HepG2 (cell line): Measurements from ENCODE around the gene PCBP4. TPM values are rescaled to one million over a fixed set of nuclear protein-coding genes. Genes with fewer than 3 reads are reported as not detected.

ENCODE experiments used
- ATM ChIP-seq: fragments of 450-650 bp; IDR thresholded peaks from 2 replicates; pipeline ENCODE4 v1.7.1; 2017; ENCODE audit warnings: mild to moderate bottlenecking, borderline replicate concordance
- BHLHE40 ChIP-seq: IDR thresholded peaks from 2 replicates; pipeline ENCODE4 v1.6.1; 2011; ENCODE audit warnings: low read length, improper control_type of control experiment
- GABPB1 ChIP-seq: IDR thresholded peaks from 2 replicates; pipeline ENCODE4 v1.6.1; 2016; ENCODE audit warnings: mild to moderate bottlenecking, missing genetic modification reagents, moderate library complexity, missing compliant biosample characterization
- HDAC6 ChIP-seq: fragments of 200-600 bp; sonication (generic); IDR thresholded peaks from 2 replicates; pipeline ENCODE4 v1.7.0; 2017; ENCODE audit warnings: mild to moderate bottlenecking, antibody characterized with exemption, low read length, low read depth
- KMT2A ChIP-seq: sonication (generic); formaldehyde crosslinking; IDR thresholded peaks from 2 replicates; pipeline ENCODE4 v1.4.0; 2020; ENCODE audit warnings: missing genetic modification reagents
- MXD4 ChIP-seq: IDR thresholded peaks from 2 replicates; pipeline ENCODE4 v1.6.1; 2016; ENCODE audit warnings: mild to moderate bottlenecking, missing biosample characterization, missing genetic modification reagents
- RELA ChIP-seq: sonication (generic); formaldehyde crosslinking; IDR thresholded peaks from 2 replicates; pipeline ENCODE4 v1.4.0; 2020; ENCODE audit warnings: missing genetic modification reagents
- SP4 ChIP-seq: sonication (generic); formaldehyde crosslinking; IDR thresholded peaks from 2 replicates; pipeline ENCODE4 v1.8.1; 2023; ENCODE audit warnings: mild to moderate bottlenecking, missing genetic modification reagents
- THAP7 ChIP-seq: sonication (generic); formaldehyde crosslinking; IDR thresholded peaks from 2 replicates; pipeline ENCODE4 v1.8.1; 2023; ENCODE audit warnings: mild to moderate bottlenecking, missing genetic modification reagents
- ZFAT ChIP-seq: sonication (generic); formaldehyde crosslinking; conservative IDR thresholded peaks from 2 replicates; pipeline ENCODE4 v1.8.1; 2023; ENCODE audit warnings: missing genetic modification reagents, inconsistent platforms
- ZFP37 ChIP-seq: sonication (generic); formaldehyde crosslinking; IDR thresholded peaks from 2 replicates; pipeline ENCODE4 v1.4.0; 2020; ENCODE audit warnings: missing genetic modification reagents, borderline replicate concordance
- ZNF142 ChIP-seq: sonication (generic); formaldehyde crosslinking; IDR thresholded peaks from 2 replicates; pipeline ENCODE4 v1.4.0; 2020; ENCODE audit warnings: missing genetic modification reagents
- ZNF263 ChIP-seq: sonication (generic); formaldehyde crosslinking; IDR thresholded peaks from 2 replicates; pipeline ENCODE4 v1.4.0; 2020; ENCODE audit warnings: missing genetic modification reagents
- ZNF343 ChIP-seq: sonication (generic); formaldehyde crosslinking; IDR thresholded peaks from 2 replicates; pipeline ENCODE4 v1.4.0; 2020; ENCODE audit warnings: mild to moderate bottlenecking, missing genetic modification reagents
- ZSCAN29 ChIP-seq: sonication (generic); formaldehyde crosslinking; conservative IDR thresholded peaks from 2 replicates; pipeline ENCODE4 v1.4.0; 2020; ENCODE audit warnings: mild to moderate bottlenecking, missing genetic modification reagents
- polyA plus RNA-seq, 8 experiments: library from polyadenylated mRNA; depleted of rRNA in 3 of 8; stranded (reverse) in 7 of 8; unstranded in 1 of 8; fragments of >200 nt; fragmentation: Illumina TruSeq in 4 of 8; extraction: Trizol in 4 of 8; gene quantifications; 2 replicates each; pipeline versions ENCODE4 v1.2.1 to v1.2.3, GENCODE V29; 2011 to 2016; ENCODE audit warnings: low read depth in 4 of 8, missing spikeins in 1 of 8, mixed read lengths in 1 of 8; ENCODE audit not compliant: insufficient read depth in 1 of 8
- total RNA-seq, 5 experiments: library from RNA; depleted of rRNA; stranded (reverse); fragments of >200 nt; fragmentation: Illumina TruSeq; extraction: Trizol; gene quantifications; 2 replicates each; pipeline ENCODE4 v1.2.3, GENCODE V29; 2016; ENCODE audit warnings: low read depth in 1 of 5
- TF ChIP-seq, protein P1 (sequence below): IDR thresholded peaks from 2 replicates; pipeline ENCODE4 v1.6.1; 2018; ENCODE audit warnings: missing genetic modification reagents, mild to moderate bottlenecking, missing compliant biosample characterization
- TF ChIP-seq, protein P2 (sequence below): sonication (generic); formaldehyde crosslinking; IDR thresholded peaks from 2 replicates; pipeline ENCODE4 v1.4.0; 2020; ENCODE audit warnings: missing genetic modification reagents
- TF ChIP-seq, protein P3 (sequence below): sonication (generic); formaldehyde crosslinking; IDR thresholded peaks from 2 replicates; pipeline ENCODE4 v1.4.0; 2020; ENCODE audit warnings: missing genetic modification reagents

The PCBP4 gene
- total and polyA plus RNA-seq, 2 of the 13 experiments (the other 11 are each of a cell fraction or from before 2014, with no cell fraction given), result 36.8 to 51.3 TPM

GRCh38 chr3:51941798-51942602, 25.3 kb downstream of the PCBP4 start, which contains the start of the genes PARP3 and RRP9 (continued):
- TF ChIP-seq, protein P1, sequence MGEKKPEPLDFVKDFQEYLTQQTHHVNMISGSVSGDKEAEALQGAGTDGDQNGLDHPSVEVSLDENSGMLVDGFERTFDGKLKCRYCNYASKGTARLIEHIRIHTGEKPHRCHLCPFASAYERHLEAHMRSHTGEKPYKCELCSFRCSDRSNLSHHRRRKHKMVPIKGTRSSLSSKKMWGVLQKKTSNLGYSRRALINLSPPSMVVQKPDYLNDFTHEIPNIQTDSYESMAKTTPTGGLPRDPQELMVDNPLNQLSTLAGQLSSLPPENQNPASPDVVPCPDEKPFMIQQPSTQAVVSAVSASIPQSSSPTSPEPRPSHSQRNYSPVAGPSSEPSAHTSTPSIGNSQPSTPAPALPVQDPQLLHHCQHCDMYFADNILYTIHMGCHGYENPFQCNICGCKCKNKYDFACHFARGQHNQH, result peak; percentile 92
- TF ChIP-seq MXD4 (CRISPR knock-in tag) (peak; percentile 99), HDAC6 (no peak), ZNF343 (CRISPR knock-in tag) (peak; percentile 87; the same call in 1 of the 2 replicates), KMT2A (CRISPR knock-in tag) (peak; percentile 84), ZFAT (CRISPR knock-in tag) (no peak), SP4 (CRISPR knock-in tag) (peak; percentile 100), ZSCAN29 (CRISPR knock-in tag) (peak; percentile 91), ZFP37 (no peak), RELA (CRISPR knock-in tag) (peak; percentile 39; the same call in 1 of the 2 replicates), GABPB1 (peak; percentile 94), THAP7 (CRISPR knock-in tag) (peak; percentile 83), BHLHE40 (peak; percentile 86), ZNF142 (peak; percentile 83), ATM (no peak), ZNF263 (CRISPR knock-in tag) (peak; percentile 91)
- TF ChIP-seq, protein P2, sequence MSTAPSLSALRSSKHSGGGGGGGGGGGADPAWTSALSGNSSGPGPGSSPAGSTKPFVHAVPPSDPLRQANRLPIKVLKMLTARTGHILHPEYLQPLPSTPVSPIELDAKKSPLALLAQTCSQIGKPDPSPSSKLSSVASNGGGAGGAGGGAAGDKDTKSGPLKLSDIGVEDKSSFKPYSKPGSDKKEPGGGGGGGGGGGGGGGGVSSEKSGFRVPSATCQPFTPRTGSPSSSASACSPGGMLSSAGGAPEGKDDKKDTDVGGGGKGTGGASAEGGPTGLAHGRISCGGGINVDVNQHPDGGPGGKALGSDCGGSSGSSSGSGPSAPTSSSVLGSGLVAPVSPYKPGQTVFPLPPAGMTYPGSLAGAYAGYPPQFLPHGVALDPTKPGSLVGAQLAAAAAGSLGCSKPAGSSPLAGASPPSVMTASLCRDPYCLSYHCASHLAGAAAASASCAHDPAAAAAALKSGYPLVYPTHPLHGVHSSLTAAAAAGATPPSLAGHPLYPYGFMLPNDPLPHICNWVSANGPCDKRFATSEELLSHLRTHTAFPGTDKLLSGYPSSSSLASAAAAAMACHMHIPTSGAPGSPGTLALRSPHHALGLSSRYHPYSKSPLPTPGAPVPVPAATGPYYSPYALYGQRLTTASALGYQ (CRISPR knock-in tag), result peak; percentile 58; the same call in 1 of the 2 replicates
- TF ChIP-seq, protein P3, sequence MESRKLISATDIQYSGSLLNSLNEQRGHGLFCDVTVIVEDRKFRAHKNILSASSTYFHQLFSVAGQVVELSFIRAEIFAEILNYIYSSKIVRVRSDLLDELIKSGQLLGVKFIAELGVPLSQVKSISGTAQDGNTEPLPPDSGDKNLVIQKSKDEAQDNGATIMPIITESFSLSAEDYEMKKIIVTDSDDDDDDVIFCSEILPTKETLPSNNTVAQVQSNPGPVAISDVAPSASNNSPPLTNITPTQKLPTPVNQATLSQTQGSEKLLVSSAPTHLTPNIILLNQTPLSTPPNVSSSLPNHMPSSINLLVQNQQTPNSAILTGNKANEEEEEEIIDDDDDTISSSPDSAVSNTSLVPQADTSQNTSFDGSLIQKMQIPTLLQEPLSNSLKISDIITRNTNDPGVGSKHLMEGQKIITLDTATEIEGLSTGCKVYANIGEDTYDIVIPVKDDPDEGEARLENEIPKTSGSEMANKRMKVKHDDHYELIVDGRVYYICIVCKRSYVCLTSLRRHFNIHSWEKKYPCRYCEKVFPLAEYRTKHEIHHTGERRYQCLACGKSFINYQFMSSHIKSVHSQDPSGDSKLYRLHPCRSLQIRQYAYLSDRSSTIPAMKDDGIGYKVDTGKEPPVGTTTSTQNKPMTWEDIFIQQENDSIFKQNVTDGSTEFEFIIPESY, result peak; percentile 78
